Cardiac fibroblast (primary cell): Measurements from ENCODE around the gene PCNX2.

ENCODE experiments used
- DNase-seq, 2 donors: peaks; one replicate each; pipeline versions ENCODE4 v3.0.0 to v3.0.0-alpha.2; 2010; ENCODE audit warnings: low read depth in 2 of 2
- H3K4me3 ChIP-seq, 2 donors: replicated peaks in 1 of 2; 1 replicate in 1 of 2; 2 replicates in 1 of 2; pipeline ENCODE4 v1.5.1; 2011; ENCODE audit warnings: low read depth in 2 of 2, low read length in 2 of 2, mild to moderate bottlenecking in 2 of 2, moderate library complexity in 1 of 2
- TF ChIP-seq, protein P1 (sequence below): IDR thresholded peaks from one replicate; pipeline ENCODE4 v1.5.1; 2011; ENCODE audit warnings: low read depth, mild to moderate bottlenecking, low read length, inconsistent platforms

Gene PCNX2

DNA sequence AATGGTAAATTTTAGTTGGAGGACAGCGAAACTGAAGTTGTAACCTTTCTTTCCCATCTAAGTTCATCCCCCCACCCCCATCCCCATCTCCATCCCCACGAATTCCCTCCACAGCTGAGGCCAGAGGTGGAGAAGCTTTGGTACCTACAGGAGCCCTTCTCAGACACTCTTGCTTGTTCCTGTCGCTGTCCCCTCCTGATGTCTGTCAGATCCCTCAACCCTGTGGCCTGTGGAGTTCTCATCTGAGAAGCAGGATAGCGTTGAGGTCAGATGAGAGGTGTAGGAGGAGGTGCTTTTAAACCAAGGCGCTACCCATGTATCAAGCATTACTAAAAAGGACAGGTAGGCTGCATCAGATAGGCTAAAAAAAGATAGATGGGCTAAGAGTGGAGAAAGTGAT lies 344.3 kb downstream of the PCNX2 start:
- TF ChIP-seq, protein P1, sequence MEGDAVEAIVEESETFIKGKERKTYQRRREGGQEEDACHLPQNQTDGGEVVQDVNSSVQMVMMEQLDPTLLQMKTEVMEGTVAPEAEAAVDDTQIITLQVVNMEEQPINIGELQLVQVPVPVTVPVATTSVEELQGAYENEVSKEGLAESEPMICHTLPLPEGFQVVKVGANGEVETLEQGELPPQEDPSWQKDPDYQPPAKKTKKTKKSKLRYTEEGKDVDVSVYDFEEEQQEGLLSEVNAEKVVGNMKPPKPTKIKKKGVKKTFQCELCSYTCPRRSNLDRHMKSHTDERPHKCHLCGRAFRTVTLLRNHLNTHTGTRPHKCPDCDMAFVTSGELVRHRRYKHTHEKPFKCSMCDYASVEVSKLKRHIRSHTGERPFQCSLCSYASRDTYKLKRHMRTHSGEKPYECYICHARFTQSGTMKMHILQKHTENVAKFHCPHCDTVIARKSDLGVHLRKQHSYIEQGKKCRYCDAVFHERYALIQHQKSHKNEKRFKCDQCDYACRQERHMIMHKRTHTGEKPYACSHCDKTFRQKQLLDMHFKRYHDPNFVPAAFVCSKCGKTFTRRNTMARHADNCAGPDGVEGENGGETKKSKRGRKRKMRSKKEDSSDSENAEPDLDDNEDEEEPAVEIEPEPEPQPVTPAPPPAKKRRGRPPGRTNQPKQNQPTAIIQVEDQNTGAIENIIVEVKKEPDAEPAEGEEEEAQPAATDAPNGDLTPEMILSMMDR, result no peak
- peak overlapping the region; percentile 86 to 87 for H3K4me3 ChIP-seq
- peak in 1 of 2 donors; percentile 13 for DNase-seq

DNA sequence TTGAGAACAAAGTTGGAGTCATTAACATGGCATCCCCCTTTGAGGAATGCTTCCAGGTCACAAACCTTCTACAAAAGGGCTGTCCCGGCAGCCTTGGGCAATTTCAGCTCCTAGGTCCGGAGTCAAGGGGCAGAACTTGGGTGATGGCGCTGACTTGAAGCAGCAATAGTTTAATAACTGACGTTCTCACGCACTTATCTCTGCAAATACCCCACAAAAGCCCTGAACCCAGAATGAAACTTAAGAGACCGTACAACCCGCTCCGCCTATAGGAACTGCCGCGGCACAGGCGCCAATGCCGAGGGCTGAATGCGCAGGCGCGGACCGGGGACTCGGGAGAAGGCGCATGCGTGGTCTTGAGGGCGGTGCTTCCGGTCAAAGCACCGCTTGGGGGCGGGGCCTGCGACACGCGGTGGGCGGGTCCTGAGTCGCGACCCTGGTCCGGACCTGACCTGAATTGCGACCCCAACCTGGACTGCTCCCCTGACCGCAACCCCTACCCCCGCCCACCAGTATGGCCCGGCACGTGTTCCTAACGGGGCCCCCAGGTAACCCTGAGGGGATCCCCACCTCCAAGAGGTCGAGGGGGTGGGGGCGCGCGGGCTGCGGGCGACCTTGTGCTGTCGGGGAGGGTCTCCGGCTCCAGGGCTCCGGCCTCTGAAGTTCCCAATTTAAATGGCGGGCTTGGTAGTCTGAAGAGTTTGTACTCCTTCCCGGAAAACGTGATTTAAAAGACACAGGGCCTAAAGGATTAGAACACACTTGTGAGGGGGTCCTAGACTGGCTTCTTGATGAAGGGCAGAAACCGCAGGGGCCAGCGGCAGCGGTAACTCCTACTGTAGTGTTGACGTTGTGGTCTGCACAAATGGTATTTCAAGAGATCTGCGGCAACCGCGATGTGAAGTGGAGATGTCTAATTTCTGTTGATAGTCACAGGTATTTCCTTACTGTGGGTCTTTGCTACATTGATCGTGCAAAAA lies 345.0 kb downstream of the PCNX2 start, which contains the start of gene NTPCR:
TSS of gene NTPCR (plus strand) at position 415 of the 980 bp plus-strand sequence. CDS start at position 515, 100 bp downstream.
- DNase-seq, result peak; percentile 94 to 95
- TF ChIP-seq, protein P1, result peak; percentile 8
- H3K4me3 ChIP-seq, result peak within 1 kb of the TSS; percentile 86 to 87

DNA sequence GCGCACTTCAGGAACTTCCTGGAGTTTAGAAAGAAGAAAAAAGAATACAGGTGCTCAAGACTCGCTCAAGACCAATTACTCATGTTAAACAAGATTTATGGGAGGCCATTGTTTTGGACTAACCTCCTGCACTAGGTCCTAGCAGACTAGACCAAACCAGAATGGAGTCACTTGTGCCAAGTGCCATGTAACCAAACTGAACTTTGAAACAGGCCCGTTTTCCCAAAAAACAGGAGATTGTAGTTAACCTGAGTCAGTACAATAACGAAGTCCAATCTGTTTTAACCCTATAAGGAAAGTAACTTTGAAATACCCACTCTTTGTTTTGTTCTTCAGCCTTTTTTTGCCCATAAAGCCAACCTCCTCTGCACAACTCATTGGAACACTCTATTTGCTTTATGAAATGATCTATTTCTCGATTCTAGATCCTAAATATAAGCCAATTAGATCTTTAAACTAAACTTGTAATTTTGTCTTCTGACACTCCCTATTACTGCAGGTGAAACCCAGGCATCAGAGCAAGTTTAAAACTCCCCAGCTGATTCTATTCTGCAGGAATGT lies 345.8 kb downstream of the PCNX2 start:
- DNase-seq, result no peak
- TF ChIP-seq, protein P1, result no peak
- H3K4me3 ChIP-seq, result peak overlapping the region; percentile 86 to 87

DNA sequence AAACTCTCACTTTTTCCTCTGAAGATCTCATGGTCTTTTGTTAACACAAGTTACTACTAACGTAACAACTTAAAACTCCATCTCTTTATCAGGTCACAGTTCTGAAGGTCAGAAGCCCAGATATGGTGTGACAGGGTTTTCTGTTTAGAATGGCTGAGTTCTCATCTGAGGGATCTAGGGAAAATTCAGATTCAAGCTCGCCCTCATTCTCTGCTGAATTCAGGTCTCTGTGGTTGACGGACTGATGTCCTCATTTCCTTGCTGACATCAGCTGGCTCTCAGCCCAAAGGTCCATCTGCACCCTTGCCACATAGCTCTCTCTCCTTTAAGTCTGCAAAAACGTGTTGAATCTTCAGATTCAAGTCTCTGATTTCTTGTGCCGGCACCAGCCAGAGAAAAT lies 351.2 kb downstream of the PCNX2 start:
- no peak for DNase-seq
- H3K4me3 ChIP-seq, result no peak overlapping the region
- TF ChIP-seq, protein P1, result no peak

DNA sequence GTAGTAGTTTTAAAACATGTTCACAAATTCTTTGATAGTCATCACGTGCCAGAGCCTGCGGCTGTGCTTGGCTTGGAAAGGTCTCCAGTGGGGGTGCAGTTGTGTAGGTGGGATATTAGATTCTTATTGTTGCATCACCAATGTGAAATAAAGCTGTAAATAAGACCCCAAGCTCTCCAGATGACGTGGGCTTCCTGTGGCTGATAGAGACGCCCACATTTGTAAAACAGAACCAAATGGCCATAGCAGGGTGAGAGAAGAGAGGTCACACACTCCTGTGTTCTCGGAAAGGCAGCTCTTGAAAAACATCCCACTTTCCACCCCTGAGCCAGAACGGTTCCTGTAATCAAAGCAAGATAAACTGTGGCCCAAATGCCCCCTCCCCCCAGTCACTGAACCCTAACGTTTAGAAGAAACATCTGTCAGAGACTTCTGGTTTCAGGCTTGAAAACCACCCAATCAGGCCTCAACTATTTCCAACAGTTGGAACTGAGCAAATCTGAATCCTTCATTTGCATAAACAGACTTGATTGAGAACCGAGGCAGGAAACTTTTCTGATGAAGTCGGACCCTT lies 351.8 kb downstream of the PCNX2 start:
- no peak overlapping the region for H3K4me3 ChIP-seq
- TF ChIP-seq, protein P1, result no peak
- peak in 1 of 2 donors; percentile 77 for DNase-seq

DNA sequence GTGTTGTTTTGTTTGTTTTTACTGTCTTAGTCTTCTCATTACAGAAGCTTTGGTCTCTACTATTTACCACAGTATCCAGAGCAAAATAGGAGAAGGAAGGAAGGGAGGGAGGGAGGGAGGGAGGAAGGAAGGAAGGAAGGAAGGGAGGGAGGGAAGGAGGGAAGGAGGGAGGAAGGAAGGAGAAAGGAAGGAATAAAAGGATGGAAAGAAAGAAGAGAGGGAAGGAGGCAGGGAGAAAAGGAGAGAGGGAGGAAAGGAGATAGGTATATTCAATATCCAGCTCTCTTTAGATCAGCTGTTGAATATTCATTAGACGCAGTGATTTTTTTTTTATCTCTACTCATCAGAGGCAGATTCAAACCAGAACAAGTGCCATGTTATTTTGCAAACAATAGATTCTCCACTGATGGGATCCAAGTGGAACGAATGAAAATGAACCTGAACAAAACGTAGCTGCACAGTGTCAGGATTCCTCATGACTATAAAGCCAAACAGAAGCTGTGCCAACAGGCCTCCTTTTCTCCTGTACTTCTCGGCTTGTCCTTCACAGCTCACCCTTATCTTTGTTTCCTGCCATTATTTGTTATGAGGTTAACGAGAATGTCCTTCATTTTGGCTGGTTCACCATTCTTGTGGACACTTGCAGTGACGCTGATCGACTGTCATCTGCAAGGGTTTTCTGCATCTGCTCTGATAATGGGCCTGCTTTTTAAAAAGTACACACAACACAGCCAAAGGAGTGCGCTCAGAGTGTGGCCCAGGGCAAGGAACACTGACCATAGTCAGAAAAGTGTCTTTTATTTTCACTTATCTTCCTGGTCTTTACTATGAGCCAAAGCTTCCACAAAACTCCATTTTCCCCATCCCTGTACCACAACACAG lies 352.9 kb downstream of the PCNX2 start:
- peak in 1 of 2 donors; percentile 49 for DNase-seq
- no peak overlapping the region for H3K4me3 ChIP-seq
- TF ChIP-seq, protein P1, result no peak
